ENCODE measurements around the gene MYO6.

MYO6 gene

GRCh38 chr6:75853806-75854205 is 104.8 kb downstream of the MYO6 start:
- no peaks in the 10 kb centered on the region for H3K9me3 ChIP-seq (ENCODE audit: control insufficient read depth, insufficient read depth, low read length)
- H3K36me3 ChIP-seq (ENCODE audit: control insufficient read depth, insufficient read depth, low read length) = peaks cover 8% of the 10 kb centered on the region
- H3K4me1 ChIP-seq (ENCODE audit: control insufficient read depth, insufficient read depth, low read length) = no peaks in the 10 kb centered on the region
- no peak overlapping the region for H3K9ac ChIP-seq (ENCODE audit: low read depth, low read length)
- H3K27ac ChIP-seq (ENCODE audit: low read depth, low read length) = no peak overlapping the region
- no peaks in the 10 kb centered on the region for H3K27me3 ChIP-seq (ENCODE audit: control insufficient read depth, insufficient read depth, low read length)
- no peak overlapping the region for H3K4me3 ChIP-seq (ENCODE audit: low read depth, low read length)

- H3K36me3 ChIP-seq (ENCODE audit: control insufficient read depth, insufficient read depth, low read length) = peaks cover 8% of the 10 kb centered on the region
- H3K27ac ChIP-seq (ENCODE audit: low read depth, low read length) = no peak overlapping the region
- no peaks in the 10 kb centered on the region for H3K27me3 ChIP-seq (ENCODE audit: control insufficient read depth, insufficient read depth, low read length)
- H3K9me3 ChIP-seq (ENCODE audit: control insufficient read depth, insufficient read depth, low read length) = no peaks in the 10 kb centered on the region
- H3K4me3 ChIP-seq (ENCODE audit: low read depth, low read length) = no peak overlapping the region
- no peaks in the 10 kb centered on the region for H3K4me1 ChIP-seq (ENCODE audit: control insufficient read depth, insufficient read depth, low read length)
- H3K9ac ChIP-seq (ENCODE audit: low read depth, low read length) = no peak overlapping the region
Observed at GRCh38 chr6:75855052-75855451, 106.0 kb downstream of the MYO6 start.

GRCh38 chr6:75856902-75857301 is 107.9 kb downstream of the MYO6 start:
- H3K27ac ChIP-seq (ENCODE audit: low read depth, low read length) = no peak overlapping the region
- H3K36me3 ChIP-seq (ENCODE audit: control insufficient read depth, insufficient read depth, low read length) = peaks cover 8% of the 10 kb centered on the region

GRCh38 chr6:75863001-75863400 is 114.0 kb downstream of the MYO6 start:
- no peaks in the 10 kb centered on the region for H3K27me3 ChIP-seq (ENCODE audit: control insufficient read depth, insufficient read depth, low read length)

More at GRCh38 chr6:75856902-75857301, 107.9 kb downstream of the MYO6 start:
- H3K27me3 ChIP-seq (ENCODE audit: control insufficient read depth, insufficient read depth, low read length) = no peaks in the 10 kb centered on the region
- H3K4me1 ChIP-seq (ENCODE audit: control insufficient read depth, insufficient read depth, low read length) = 0 out of 2 replicates have a peak, but pooled peaks cover 5% of the 10 kb centered on the region
- no peaks in the 10 kb centered on the region for H3K9me3 ChIP-seq (ENCODE audit: control insufficient read depth, insufficient read depth, low read length)
- no peak overlapping the region for H3K9ac ChIP-seq (ENCODE audit: low read depth, low read length)
- no peak overlapping the region for H3K4me3 ChIP-seq (ENCODE audit: low read depth, low read length)

GRCh38 chr6:75863784-75864183 is 114.7 kb downstream of the MYO6 start:
- Histone ChIP-seq H3K27ac (ENCODE audit: low read depth, low read length) (no peak overlapping the region), H3K36me3 (ENCODE audit: control insufficient read depth, insufficient read depth, low read length) (peaks cover 36% of the 10 kb centered on the region), H3K27me3 (ENCODE audit: control insufficient read depth, insufficient read depth, low read length) (no peaks in the 10 kb centered on the region)

More at GRCh38 chr6:75863001-75863400, 114.0 kb downstream of the MYO6 start:
- H3K9ac ChIP-seq (ENCODE audit: low read depth, low read length) = no peak overlapping the region
- no peak overlapping the region for H3K4me3 ChIP-seq (ENCODE audit: low read depth, low read length)
- no peak overlapping the region for H3K27ac ChIP-seq (ENCODE audit: low read depth, low read length)
- peaks cover 36% of the 10 kb centered on the region for H3K36me3 ChIP-seq (ENCODE audit: control insufficient read depth, insufficient read depth, low read length)
- 0 out of 2 replicates have a peak, but pooled peaks cover 5% of the 10 kb centered on the region for H3K4me1 ChIP-seq (ENCODE audit: control insufficient read depth, insufficient read depth, low read length)
- no peaks in the 10 kb centered on the region for H3K9me3 ChIP-seq (ENCODE audit: control insufficient read depth, insufficient read depth, low read length)

GRCh38 chr6:75864446-75864845 is 115.4 kb downstream of the MYO6 start:
- Histone ChIP-seq H3K27me3 (ENCODE audit: control insufficient read depth, insufficient read depth, low read length) (no peaks in the 10 kb centered on the region), H3K4me1 (ENCODE audit: control insufficient read depth, insufficient read depth, low read length) (0 out of 2 replicates have a peak, but pooled peaks cover 5% of the 10 kb centered on the region), H3K9ac (ENCODE audit: low read depth, low read length) (no peak overlapping the region), H3K9me3 (ENCODE audit: control insufficient read depth, insufficient read depth, low read length) (no peaks in the 10 kb centered on the region), H3K4me3 (ENCODE audit: low read depth, low read length) (no peak overlapping the region), H3K36me3 (ENCODE audit: control insufficient read depth, insufficient read depth, low read length) (peaks cover 36% of the 10 kb centered on the region), H3K27ac (ENCODE audit: low read depth, low read length) (no peak overlapping the region)

More at GRCh38 chr6:75863784-75864183, 114.7 kb downstream of the MYO6 start:
- H3K9ac ChIP-seq (ENCODE audit: low read depth, low read length) = no peak overlapping the region
- H3K4me1 ChIP-seq (ENCODE audit: control insufficient read depth, insufficient read depth, low read length) = 0 out of 2 replicates have a peak, but pooled peaks cover 5% of the 10 kb centered on the region
- no peaks in the 10 kb centered on the region for H3K9me3 ChIP-seq (ENCODE audit: control insufficient read depth, insufficient read depth, low read length)
- no peak overlapping the region for H3K4me3 ChIP-seq (ENCODE audit: low read depth, low read length)

- H3K4me3 ChIP-seq (ENCODE audit: low read depth, low read length) = no peak overlapping the region
- no peak overlapping the region for H3K27ac ChIP-seq (ENCODE audit: low read depth, low read length)
- H3K9ac ChIP-seq (ENCODE audit: low read depth, low read length) = no peak overlapping the region
- peaks cover 5% of the 10 kb centered on the region; the same call in 1 of the 2 replicates for H3K4me1 ChIP-seq (ENCODE audit: control insufficient read depth, insufficient read depth, low read length)
- peaks cover 29% of the 10 kb centered on the region for H3K36me3 ChIP-seq (ENCODE audit: control insufficient read depth, insufficient read depth, low read length)
- no peaks in the 10 kb centered on the region for H3K27me3 ChIP-seq (ENCODE audit: control insufficient read depth, insufficient read depth, low read length)
- H3K9me3 ChIP-seq (ENCODE audit: control insufficient read depth, insufficient read depth, low read length) = no peaks in the 10 kb centered on the region
Observed at GRCh38 chr6:75870389-75870788, 121.3 kb downstream of the MYO6 start.

- H3K36me3 ChIP-seq (ENCODE audit: control insufficient read depth, insufficient read depth, low read length) = peaks cover 22% of the 10 kb centered on the region
- no peak overlapping the region for H3K9ac ChIP-seq (ENCODE audit: low read depth, low read length)
- no peaks in the 10 kb centered on the region for H3K9me3 ChIP-seq (ENCODE audit: control insufficient read depth, insufficient read depth, low read length)
- H3K4me3 ChIP-seq (ENCODE audit: low read depth, low read length) = no peak overlapping the region
- peaks cover 5% of the 10 kb centered on the region; the same call in 1 of the 2 replicates for H3K4me1 ChIP-seq (ENCODE audit: control insufficient read depth, insufficient read depth, low read length)
- no peaks in the 10 kb centered on the region for H3K27me3 ChIP-seq (ENCODE audit: control insufficient read depth, insufficient read depth, low read length)
- no peak overlapping the region for H3K27ac ChIP-seq (ENCODE audit: low read depth, low read length)
Observed at GRCh38 chr6:75874224-75874623, 125.2 kb downstream of the MYO6 start.

- Histone ChIP-seq H3K9me3 (ENCODE audit: control insufficient read depth, insufficient read depth, low read length) (no peaks in the 10 kb centered on the region), H3K27me3 (ENCODE audit: control insufficient read depth, insufficient read depth, low read length) (no peaks in the 10 kb centered on the region), H3K9ac (ENCODE audit: low read depth, low read length) (no peak overlapping the region), H3K4me3 (ENCODE audit: low read depth, low read length) (no peak overlapping the region), H3K4me1 (ENCODE audit: control insufficient read depth, insufficient read depth, low read length) (peaks cover 5% of the 10 kb centered on the region; the same call in 1 of the 2 replicates), H3K36me3 (ENCODE audit: control insufficient read depth, insufficient read depth, low read length) (peaks cover 31% of the 10 kb centered on the region), H3K27ac (ENCODE audit: low read depth, low read length) (no peak overlapping the region)
Observed at GRCh38 chr6:75876152-75876551, 127.1 kb downstream of the MYO6 start.

GRCh38 chr6:75880305-75880704 is 131.3 kb downstream of the MYO6 start:
- Histone ChIP-seq H3K9ac (ENCODE audit: low read depth, low read length) (no peak overlapping the region), H3K27ac (ENCODE audit: low read depth, low read length) (no peak overlapping the region)

GRCh38 chr6:75882734-75883133 is 133.7 kb downstream of the MYO6 start:
- H3K27ac ChIP-seq (ENCODE audit: low read depth, low read length) = no peak overlapping the region
- H3K9ac ChIP-seq (ENCODE audit: low read depth, low read length) = no peak overlapping the region
- H3K36me3 ChIP-seq (ENCODE audit: control insufficient read depth, insufficient read depth, low read length) = peaks cover 15% of the 10 kb centered on the region
- H3K27me3 ChIP-seq (ENCODE audit: control insufficient read depth, insufficient read depth, low read length) = no peaks in the 10 kb centered on the region
- peaks cover 6% of the 10 kb centered on the region; the same call in 1 of the 2 replicates for H3K4me1 ChIP-seq (ENCODE audit: control insufficient read depth, insufficient read depth, low read length)
- H3K9me3 ChIP-seq (ENCODE audit: control insufficient read depth, insufficient read depth, low read length) = no peaks in the 10 kb centered on the region
- no peak overlapping the region for H3K4me3 ChIP-seq (ENCODE audit: low read depth, low read length)

More at GRCh38 chr6:75880305-75880704, 131.3 kb downstream of the MYO6 start:
- Histone ChIP-seq H3K9me3 (ENCODE audit: control insufficient read depth, insufficient read depth, low read length) (no peaks in the 10 kb centered on the region), H3K4me3 (ENCODE audit: low read depth, low read length) (no peak overlapping the region), H3K4me1 (ENCODE audit: control insufficient read depth, insufficient read depth, low read length) (peaks cover 6% of the 10 kb centered on the region; the same call in 1 of the 2 replicates), H3K36me3 (ENCODE audit: control insufficient read depth, insufficient read depth, low read length) (peaks cover 20% of the 10 kb centered on the region), H3K27me3 (ENCODE audit: control insufficient read depth, insufficient read depth, low read length) (no peaks in the 10 kb centered on the region)
